ENCODE measurements around the gene TGFBR3.

Gene TGFBR3

GRCh38 chr1:91637539-91637994 is 248.4 kb downstream of the TGFBR3 start:
- no peak overlapping the region for H3K27ac ChIP-seq
- H3K4me3 ChIP-seq (IDR thresholded peaks at IDR 0.05; ENCODE audit: insufficient read depth, low read depth, low read length): no peak overlapping the region
- H3K4me1 ChIP-seq (ENCODE audit: low read depth, poor library complexity, severe bottlenecking): no peaks in the 10 kb centered on the region
- no peaks in the 10 kb centered on the region for H3K27me3 ChIP-seq (ENCODE audit: insufficient read depth, low read depth)
- no peaks in the 10 kb centered on the region for H3K79me2 ChIP-seq (ENCODE audit: insufficient read depth, low read depth)
- H3K4me2 ChIP-seq: no peak overlapping the region
- TF ChIP-seq CTCF (conservative IDR thresholded peaks at IDR 0.05; ENCODE audit: low read depth, low read length): no peak
- no peaks in the 10 kb centered on the region for H4K20me1 ChIP-seq (ENCODE audit: insufficient read depth)
- no peaks in the 10 kb centered on the region for H3K36me3 ChIP-seq (ENCODE audit: insufficient read depth)
- H3K9ac ChIP-seq: no peak overlapping the region
- no peak overlapping the region for H2AFZ ChIP-seq (ENCODE audit: low read depth)

- Histone ChIP-seq H3K27me3 (ENCODE audit: insufficient read depth, low read depth) (no peaks in the 10 kb centered on the region), H3K27ac (no peak overlapping the region), H3K79me2 (ENCODE audit: insufficient read depth, low read depth) (no peaks in the 10 kb centered on the region), H3K9ac (no peak overlapping the region), H3K36me3 (ENCODE audit: insufficient read depth) (no peaks in the 10 kb centered on the region), H3K4me1 (ENCODE audit: low read depth, poor library complexity, severe bottlenecking) (no peaks in the 10 kb centered on the region), H3K4me2 (no peak overlapping the region), H4K20me1 (ENCODE audit: insufficient read depth) (no peaks in the 10 kb centered on the region), H3K4me3 (IDR thresholded peaks at IDR 0.05; ENCODE audit: insufficient read depth, low read depth, low read length) (no peak overlapping the region), H2AFZ (ENCODE audit: low read depth) (no peak overlapping the region)
- TF ChIP-seq CTCF (conservative IDR thresholded peaks at IDR 0.05; ENCODE audit: low read depth, low read length): no peak
These were observed 250.2 kb downstream of the TGFBR3 start for GRCh38 chr1:91635763-91636162.

- H3K36me3 ChIP-seq (ENCODE audit: insufficient read depth): no peaks in the 10 kb centered on the region
- H3K4me1 ChIP-seq (ENCODE audit: low read depth, poor library complexity, severe bottlenecking): no peaks in the 10 kb centered on the region
- H3K4me3 ChIP-seq (IDR thresholded peaks at IDR 0.05; ENCODE audit: insufficient read depth, low read depth, low read length): no peak overlapping the region
- no peaks in the 10 kb centered on the region for H3K27me3 ChIP-seq (ENCODE audit: insufficient read depth, low read depth)
- no peaks in the 10 kb centered on the region for H4K20me1 ChIP-seq (ENCODE audit: insufficient read depth)
- no peak overlapping the region for H3K27ac ChIP-seq
- no peak overlapping the region for H3K9ac ChIP-seq
- TF ChIP-seq CTCF (conservative IDR thresholded peaks at IDR 0.05; ENCODE audit: low read depth, low read length): no peak
- no peak overlapping the region for H2AFZ ChIP-seq (ENCODE audit: low read depth)
- H3K79me2 ChIP-seq (ENCODE audit: insufficient read depth, low read depth): no peaks in the 10 kb centered on the region
- H3K4me2 ChIP-seq: no peak overlapping the region
These were observed 252.5 kb downstream of the TGFBR3 start for GRCh38 chr1:91633438-91633837.

GRCh38 chr1:91631718-91632330 is 254.1 kb downstream of the TGFBR3 start:
- Histone ChIP-seq H2AFZ (ENCODE audit: low read depth) (no peak overlapping the region), H3K27ac (no peak overlapping the region), H3K4me3 (IDR thresholded peaks at IDR 0.05; ENCODE audit: insufficient read depth, low read depth, low read length) (no peak overlapping the region), H3K9ac (no peak overlapping the region), H3K4me2 (no peak overlapping the region), H3K79me2 (ENCODE audit: insufficient read depth, low read depth) (no peaks in the 10 kb centered on the region), H4K20me1 (ENCODE audit: insufficient read depth) (no peaks in the 10 kb centered on the region), H3K36me3 (ENCODE audit: insufficient read depth) (no peaks in the 10 kb centered on the region), H3K4me1 (ENCODE audit: low read depth, poor library complexity, severe bottlenecking) (no peaks in the 10 kb centered on the region), H3K27me3 (ENCODE audit: insufficient read depth, low read depth) (no peaks in the 10 kb centered on the region)
- no peak for TF ChIP-seq CTCF (conservative IDR thresholded peaks at IDR 0.05; ENCODE audit: low read depth, low read length)
